ENCODE results near the gene C11orf98. TPM values are rescaled to one million over a fixed set of nuclear protein-coding genes. Genes with fewer than 3 reads are reported as not detected.
A peak's percentile ranks its signal among the peaks of the same experiment; 100 is the strongest.

C11orf98 gene
- polyA plus RNA-seq, 1 donor (not counting 4 experiments of a cell fraction or from before 2014, with no cell fraction given): 81.5 TPM

DNA sequence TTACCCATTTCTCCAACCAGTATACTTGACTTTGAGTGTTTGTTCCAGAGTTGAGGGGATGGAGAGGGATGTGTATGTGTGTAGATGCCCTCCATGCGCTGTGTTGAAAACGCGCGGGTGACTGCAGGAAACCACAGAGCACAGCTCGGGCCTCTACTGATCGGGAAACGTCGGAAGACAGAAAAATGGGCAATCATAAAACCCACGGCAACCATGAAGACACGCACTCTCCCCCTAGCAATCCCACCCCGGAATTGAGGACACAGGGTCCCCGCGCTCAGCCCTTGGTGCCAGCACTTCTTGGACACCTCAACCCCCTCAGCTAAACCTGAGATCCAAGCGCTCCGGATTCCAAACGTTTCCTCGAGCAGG lies 6.2 kb upstream of the C11orf98 start:
- Histone ChIP-seq H3K36me3 (ENCODE audit: control insufficient read depth in 2 of 2, extremely low read depth in 1 of 2, insufficient read depth in 2 of 2, low read length in 2 of 2) (peaks cover 15 to 26% of the 10 kb centered on the region in 2 experiments), H4K20me1 (ENCODE audit: control insufficient read depth, extremely low read depth, insufficient read depth, low read length) (peaks cover 4% of the 10 kb centered on the region), H3K9ac (ENCODE audit: control insufficient read depth, extremely low read depth, insufficient read depth, low read length) (peak overlapping the region; percentile 93), H3K4me2 (ENCODE audit: control insufficient read depth, extremely low read depth, insufficient read depth, low read depth, low read length) (peak overlapping the region; percentile 81), H3K27me3 (ENCODE audit: control insufficient read depth, extremely low read depth, insufficient read depth, low read length) (no peaks in the 10 kb centered on the region), H3K4me1 (ENCODE audit: control insufficient read depth, extremely low read depth, insufficient read depth, low read length) (peaks cover 26% of the 10 kb centered on the region), H3K27ac (ENCODE audit: control insufficient read depth, insufficient read depth, low read length) (peak overlapping the region; percentile 88), H3K4me3 (ENCODE audit: control insufficient read depth in 2 of 3, extremely low read depth in 1 of 3, insufficient read depth in 2 of 3, low read depth in 1 of 3, low read length in 3 of 3) (peak overlapping the region; percentile 79 to 93 (median 91)), H3K79me2 (ENCODE audit: control insufficient read depth, insufficient read depth, low read length) (peaks cover 40% of the 10 kb centered on the region), H3K9me1 (ENCODE audit: control insufficient read depth, extremely low read depth, insufficient read depth, low read length) (no peaks in the 10 kb centered on the region), H2AFZ (ENCODE audit: control insufficient read depth, low read length) (peak overlapping the region; percentile 96), H3K9me3 (ENCODE audit: control insufficient read depth, low read depth, low read length) (no peaks in the 10 kb centered on the region)
- FAIRE-seq: no peak
- DNase-seq (ENCODE audit: low read depth, low spot score): no peak
- TF ChIP-seq, protein P1, sequence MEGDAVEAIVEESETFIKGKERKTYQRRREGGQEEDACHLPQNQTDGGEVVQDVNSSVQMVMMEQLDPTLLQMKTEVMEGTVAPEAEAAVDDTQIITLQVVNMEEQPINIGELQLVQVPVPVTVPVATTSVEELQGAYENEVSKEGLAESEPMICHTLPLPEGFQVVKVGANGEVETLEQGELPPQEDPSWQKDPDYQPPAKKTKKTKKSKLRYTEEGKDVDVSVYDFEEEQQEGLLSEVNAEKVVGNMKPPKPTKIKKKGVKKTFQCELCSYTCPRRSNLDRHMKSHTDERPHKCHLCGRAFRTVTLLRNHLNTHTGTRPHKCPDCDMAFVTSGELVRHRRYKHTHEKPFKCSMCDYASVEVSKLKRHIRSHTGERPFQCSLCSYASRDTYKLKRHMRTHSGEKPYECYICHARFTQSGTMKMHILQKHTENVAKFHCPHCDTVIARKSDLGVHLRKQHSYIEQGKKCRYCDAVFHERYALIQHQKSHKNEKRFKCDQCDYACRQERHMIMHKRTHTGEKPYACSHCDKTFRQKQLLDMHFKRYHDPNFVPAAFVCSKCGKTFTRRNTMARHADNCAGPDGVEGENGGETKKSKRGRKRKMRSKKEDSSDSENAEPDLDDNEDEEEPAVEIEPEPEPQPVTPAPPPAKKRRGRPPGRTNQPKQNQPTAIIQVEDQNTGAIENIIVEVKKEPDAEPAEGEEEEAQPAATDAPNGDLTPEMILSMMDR (optimal IDR thresholded peaks at IDR 0.05 in 1 of 3, IDR thresholded peaks at IDR 0.05 in 1 of 3, conservative IDR thresholded peaks at IDR 0.05 in 1 of 3; ENCODE audit: extremely low read depth in 1 of 3, insufficient read depth in 2 of 3, low read length in 3 of 3): no peak
- no peak for TF ChIP-seq EZH2 (IDR thresholded peaks at IDR 0.05; ENCODE audit: low read length)
- dilution Hi-C loops (cut with MboI; ENCODE audit: extremely low pct_ligation_motif_present, low sequenced_read_pairs): no loop called here

DNA sequence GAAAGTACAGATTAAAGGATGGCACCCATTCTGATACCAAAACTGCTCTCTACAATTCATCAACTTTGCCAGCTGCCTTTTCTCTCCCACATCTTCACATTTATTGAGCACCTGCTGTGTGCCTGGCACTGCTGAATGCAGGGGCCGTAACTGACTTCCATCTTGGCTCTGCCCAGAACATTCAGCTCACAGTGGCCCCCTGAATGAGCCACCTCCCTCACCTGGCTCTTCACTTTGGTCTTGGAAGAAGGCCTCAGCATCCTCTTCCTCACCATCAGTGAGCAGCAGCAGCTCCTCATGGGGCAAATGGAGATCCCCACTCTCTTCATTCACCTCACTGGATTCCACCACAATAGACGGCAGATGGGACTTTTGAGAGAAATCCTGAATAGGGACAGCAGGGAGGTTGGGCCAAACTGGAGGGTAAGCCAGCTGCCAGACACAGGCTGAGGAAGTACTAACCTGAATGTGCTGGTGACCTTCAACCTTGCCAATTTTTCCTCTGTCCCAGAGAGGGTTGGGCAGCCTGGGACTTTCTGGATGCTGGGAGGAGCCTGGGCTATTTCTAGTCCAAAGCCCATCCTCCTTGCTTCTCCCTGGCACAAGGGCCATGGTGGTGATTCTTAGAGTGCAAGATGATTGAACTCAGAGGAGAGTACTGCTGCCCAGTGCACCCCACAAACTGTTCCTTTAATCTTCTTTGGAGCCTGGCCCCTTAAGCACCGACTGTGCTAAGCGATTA lies 4.6 kb upstream of the C11orf98 start:
- Histone ChIP-seq H3K9me1 (ENCODE audit: control insufficient read depth, extremely low read depth, insufficient read depth, low read length) (no peaks in the 10 kb centered on the region), H3K4me3 (ENCODE audit: control insufficient read depth in 2 of 3, extremely low read depth in 1 of 3, insufficient read depth in 2 of 3, low read depth in 1 of 3, low read length in 3 of 3) (peak overlapping the region in 1 of 3 experiments; percentile 0), H3K36me3 (ENCODE audit: control insufficient read depth in 2 of 2, extremely low read depth in 1 of 2, insufficient read depth in 2 of 2, low read length in 2 of 2) (peaks cover 14 to 30% of the 10 kb centered on the region in 2 experiments), H3K9ac (ENCODE audit: control insufficient read depth, extremely low read depth, insufficient read depth, low read length) (no peak overlapping the region), H3K27ac (ENCODE audit: control insufficient read depth, insufficient read depth, low read length) (no peak overlapping the region), H3K79me2 (ENCODE audit: control insufficient read depth, insufficient read depth, low read length) (peaks cover 53% of the 10 kb centered on the region), H3K9me3 (ENCODE audit: control insufficient read depth, low read depth, low read length) (no peaks in the 10 kb centered on the region), H3K4me2 (ENCODE audit: control insufficient read depth, extremely low read depth, insufficient read depth, low read depth, low read length) (peak overlapping the region; percentile 48), H4K20me1 (ENCODE audit: control insufficient read depth, extremely low read depth, insufficient read depth, low read length) (peaks cover 4% of the 10 kb centered on the region), H3K4me1 (ENCODE audit: control insufficient read depth, extremely low read depth, insufficient read depth, low read length) (peaks cover 29% of the 10 kb centered on the region), H2AFZ (ENCODE audit: control insufficient read depth, low read length) (no peak overlapping the region), H3K27me3 (ENCODE audit: control insufficient read depth, extremely low read depth, insufficient read depth, low read length) (no peaks in the 10 kb centered on the region)
- FAIRE-seq: no peak
- no peak for DNase-seq (ENCODE audit: low read depth, low spot score)
- TF ChIP-seq, protein P1 (optimal IDR thresholded peaks at IDR 0.05 in 1 of 3, IDR thresholded peaks at IDR 0.05 in 1 of 3, conservative IDR thresholded peaks at IDR 0.05 in 1 of 3; ENCODE audit: extremely low read depth in 1 of 3, insufficient read depth in 2 of 3, low read length in 3 of 3): no peak
- dilution Hi-C loops (cut with MboI; ENCODE audit: extremely low pct_ligation_motif_present, low sequenced_read_pairs): no loop called here

All from keratinocyte (primary cell).